HG03045 (cell line): ENCODE data around the gene INS.

Experiments used
- ATAC-seq: cut with Tn5 transposase; IDR thresholded peaks from one replicate; pipeline ENCODE4 v1.9.1; 2021; ENCODE audit warnings: mild to moderate bottlenecking, moderate library complexity; ENCODE audit not compliant: unreplicated experiment

INS gene

DNA sequence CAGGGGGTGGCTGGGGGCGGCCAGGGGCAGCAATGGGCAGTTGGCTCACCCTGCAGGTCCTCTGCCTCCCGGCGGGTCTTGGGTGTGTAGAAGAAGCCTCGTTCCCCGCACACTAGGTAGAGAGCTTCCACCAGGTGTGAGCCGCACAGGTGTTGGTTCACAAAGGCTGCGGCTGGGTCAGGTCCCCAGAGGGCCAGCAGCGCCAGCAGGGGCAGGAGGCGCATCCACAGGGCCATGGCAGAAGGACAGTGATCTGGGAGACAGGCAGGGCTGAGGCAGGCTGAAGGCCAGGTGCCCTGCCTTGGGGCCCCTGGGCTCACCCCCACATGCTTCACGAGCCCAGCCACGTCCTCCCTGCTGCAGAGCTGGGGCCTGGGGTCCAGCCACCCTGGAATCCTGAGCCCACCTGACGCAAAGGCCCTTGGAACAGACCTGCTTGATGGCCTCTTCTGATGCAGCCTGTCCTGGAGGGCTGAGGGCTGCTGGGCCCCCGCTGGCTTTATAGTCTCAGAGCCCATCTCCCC lies at the start of gene INS:
INS (minus strand) TSS at position 474 of the 524 bp plus-strand sequence; CDS start at position 236, 238 bp downstream.
- no peak for ATAC-seq

DNA sequence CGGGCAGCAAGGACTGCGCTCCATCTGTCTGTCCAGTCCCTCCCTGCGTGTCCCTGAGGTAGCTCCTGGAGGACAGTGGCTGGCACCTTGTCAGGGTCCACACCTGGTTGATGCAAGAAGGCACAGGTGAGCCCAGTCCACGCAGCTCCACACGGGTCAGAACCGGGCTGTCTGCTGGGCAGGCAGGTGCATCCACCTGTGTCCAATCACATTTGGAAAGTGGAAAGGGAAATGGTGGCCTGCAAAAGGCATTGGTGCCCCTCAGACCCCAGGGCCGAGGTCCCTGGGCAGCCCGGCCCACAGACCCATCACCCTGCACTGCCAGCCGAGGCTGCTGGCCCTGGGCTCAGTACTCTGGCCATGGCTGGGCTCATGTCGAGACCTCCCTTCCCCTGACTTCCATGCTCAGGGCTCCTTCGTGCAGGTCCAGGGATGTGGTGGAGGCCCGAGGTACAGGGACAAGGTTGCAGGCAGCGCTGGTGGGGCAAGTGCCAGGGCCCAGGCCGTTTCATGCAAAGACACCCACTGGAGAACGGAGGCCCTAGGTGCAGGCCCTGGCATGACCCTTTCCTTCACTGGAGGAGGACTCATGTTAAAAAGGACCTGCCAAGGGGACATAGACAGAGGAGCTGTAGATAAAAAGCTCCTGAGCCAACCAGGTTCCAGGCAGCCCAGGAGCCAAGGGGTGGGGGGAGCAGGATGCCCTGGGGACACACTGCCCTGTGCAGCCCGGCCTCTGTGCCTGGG lies 49.5 kb upstream of the INS start:
- ATAC-seq, result no peak

- ATAC-seq, result no peak
Measured at GRCh38 chr11:2209900-2210321, 48.9 kb upstream of the INS start.

DNA sequence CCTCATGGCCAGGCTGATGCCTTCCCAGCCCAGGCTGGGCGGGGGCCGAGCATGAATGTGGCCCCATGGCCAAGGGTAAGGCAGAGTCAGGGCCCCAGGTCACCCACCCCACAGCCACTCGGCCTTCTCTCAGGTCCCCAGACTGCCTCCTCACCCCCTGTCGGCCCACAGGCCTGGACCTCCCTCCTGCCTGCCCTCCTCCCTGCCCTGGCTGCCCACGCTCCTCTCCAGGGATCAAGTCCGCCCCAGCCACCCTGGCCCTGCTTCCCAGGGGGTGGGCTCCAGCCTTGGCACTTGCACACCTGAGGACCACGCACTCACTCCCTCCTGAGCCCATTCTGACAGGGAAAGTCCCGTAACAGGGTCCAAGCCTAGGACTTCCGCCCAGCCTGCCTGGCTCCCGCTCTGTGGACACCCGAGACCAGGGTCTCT lies 48.4 kb upstream of the INS start:
- no peak for ATAC-seq

DNA sequence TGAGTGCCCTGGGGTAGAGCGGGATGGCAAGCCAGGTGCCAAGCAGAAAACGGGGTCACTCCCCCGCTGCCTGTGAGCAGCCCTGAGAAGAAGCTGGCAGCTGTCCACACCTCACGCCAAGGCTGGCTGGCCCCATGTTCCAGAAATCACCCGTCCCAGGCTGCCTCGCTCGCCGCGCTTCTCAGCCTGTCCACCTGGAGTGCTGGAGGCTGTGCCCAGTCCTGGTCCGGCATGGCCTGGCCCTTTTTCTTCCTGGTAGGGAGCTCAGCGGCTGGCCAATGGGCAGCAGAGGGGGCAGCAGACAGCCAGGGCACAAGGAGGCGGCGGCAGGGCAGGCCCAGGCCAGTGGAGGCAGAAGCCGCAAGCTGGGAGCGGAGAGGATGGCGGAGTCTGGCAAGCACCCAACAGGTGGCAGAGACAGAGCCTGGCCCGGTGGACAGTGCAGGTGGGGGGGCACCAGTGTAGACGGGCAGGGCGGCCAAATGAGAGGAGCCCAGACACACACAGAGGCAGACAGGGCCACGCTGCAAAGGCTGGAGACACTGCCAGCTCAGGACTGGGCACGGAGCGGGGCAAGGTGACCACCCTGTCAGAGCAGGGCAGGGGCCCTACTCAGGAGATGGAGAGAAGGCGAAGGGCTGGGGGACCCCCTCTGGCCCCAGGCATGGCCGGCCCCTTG lies 47.8 kb upstream of the INS start:
- no peak for ATAC-seq

DNA sequence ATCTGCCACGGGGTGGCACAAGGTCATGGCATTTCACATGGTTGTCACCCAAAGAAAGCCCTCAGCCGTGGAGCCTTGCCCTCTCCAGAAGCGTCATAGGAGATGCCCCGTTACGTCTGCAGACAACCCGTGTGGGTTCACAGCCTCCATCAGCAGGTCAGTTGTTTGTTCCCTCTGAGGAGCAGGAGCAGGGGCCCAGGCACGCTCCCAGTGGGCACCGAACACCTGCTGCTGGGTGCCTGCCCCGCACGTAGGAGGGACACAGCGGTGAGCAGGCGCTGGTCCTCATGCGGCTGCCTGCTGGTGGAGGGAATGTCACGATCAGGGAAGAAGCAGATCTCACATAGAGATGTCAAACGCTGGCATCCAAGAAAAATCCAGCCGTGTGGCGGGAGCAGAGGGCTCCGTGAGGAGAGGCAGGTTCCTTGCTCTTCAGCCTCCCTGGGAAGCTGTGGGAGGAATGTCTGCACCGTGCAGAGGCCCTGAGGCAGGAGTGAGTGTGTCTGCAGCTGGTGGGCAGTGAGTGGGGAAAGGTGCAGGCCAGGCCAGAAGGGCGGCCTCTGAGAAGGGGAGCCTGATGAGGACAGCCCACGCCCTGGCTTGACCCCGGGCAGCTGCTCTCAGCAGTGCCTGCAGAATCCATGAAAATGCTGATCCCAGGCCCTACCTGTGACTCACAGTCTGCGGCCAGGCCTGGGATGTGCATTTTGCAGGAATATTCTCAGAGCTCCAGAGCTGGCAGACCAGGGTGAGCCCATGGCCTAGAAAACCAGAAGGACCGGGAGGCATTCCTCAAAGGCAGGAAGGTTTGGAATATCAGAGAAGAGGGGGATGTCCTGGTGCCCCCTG lies 47.0 kb upstream of the INS start:
- ATAC-seq, result no peak

DNA sequence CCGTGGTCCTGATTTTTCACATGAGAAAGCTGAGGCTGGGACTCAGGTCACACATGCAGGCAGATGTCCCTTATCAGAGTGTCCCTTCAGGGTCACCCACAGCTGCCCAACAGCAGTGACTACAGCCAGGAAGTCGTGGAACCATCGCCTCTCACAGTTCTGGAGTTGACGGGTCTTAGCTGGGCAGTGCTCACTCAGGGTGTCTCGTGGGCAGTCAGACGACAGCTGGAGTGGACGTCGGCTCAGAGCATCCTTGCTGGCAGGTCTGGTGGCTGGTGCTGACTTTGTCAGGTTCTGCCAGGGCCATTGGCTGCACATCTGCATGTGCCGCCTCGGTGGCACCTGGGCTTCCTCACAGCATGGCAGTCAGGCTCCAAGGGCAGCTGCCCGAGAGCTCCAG lies 46.2 kb upstream of the INS start:
- ATAC-seq, result no peak

GRCh38 chr11:2205981-2206690 lies 45.1 kb upstream of the INS start:
- ATAC-seq, result no peak

- no peak for ATAC-seq
Measured at GRCh38 chr11:2205214-2205720, 44.3 kb upstream of the INS start.

GRCh38 chr11:2204361-2205213 lies 43.6 kb upstream of the INS start:
- ATAC-seq, result no peak

DNA sequence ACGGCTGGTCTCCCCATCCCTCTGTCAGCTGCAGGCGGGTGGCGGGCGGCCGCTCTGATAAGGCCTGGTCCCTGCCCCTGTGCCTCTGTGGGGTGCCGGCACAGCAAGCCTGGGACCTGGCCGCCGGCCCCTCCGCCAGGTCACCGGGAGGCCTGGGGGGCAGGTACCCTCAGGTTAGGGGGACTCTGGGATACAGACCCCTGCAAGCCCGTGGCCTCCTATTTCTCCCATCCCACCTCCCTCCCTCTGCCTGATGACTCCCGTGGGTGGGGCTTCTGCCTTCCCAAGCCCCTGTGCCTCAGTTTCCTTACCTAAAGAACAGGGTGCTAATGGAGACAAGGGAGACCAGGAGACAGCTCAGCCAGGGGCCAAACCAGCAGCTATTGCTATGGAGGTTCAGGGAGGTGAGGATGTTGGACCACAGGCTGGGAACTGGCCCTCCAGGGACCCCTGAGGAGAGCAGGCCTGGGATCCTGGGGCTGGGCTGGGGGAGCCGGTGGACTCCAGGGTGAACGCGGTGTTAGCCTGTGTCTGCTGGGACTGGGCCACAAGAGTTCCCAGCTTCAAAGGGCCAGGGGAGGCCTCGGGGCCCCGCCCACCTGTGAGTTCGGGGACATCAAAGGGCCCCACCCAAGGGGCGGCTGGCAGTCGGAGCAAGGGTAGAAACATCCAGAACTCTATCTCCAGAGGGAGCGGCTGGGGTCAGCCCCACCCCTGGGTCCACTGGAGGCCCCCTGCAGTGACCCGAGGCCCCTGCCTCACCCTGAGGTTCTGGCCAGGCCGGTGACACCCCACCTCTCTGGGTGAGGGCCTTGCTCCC lies 42.6 kb upstream of the INS start:
- no peak for ATAC-seq

- no peak for ATAC-seq
Measured at GRCh38 chr11:2202900-2203439, 42.0 kb upstream of the INS start.

- no peak for ATAC-seq
Measured at GRCh38 chr11:2202071-2202899, 41.3 kb upstream of the INS start.

DNA sequence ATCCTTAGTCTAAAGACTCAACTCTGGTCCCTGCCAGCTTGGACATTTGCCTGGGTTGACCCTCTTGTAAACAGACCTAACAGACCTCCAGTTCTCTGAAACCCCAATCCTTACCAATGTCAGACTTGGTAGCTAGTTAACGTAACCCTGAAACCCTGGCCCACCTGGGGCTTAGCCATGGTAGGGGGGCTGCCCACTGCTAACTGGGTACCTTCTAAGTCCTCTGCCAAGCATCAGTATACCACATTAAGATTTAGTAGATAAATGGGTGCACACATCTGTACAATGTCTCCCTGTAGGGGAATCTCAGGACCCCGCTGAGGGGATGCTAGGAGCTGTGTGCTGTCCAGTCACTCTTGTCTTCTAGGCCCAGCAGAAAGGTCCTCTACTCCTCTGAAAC lies 40.5 kb upstream of the INS start:
- ATAC-seq, result no peak

DNA sequence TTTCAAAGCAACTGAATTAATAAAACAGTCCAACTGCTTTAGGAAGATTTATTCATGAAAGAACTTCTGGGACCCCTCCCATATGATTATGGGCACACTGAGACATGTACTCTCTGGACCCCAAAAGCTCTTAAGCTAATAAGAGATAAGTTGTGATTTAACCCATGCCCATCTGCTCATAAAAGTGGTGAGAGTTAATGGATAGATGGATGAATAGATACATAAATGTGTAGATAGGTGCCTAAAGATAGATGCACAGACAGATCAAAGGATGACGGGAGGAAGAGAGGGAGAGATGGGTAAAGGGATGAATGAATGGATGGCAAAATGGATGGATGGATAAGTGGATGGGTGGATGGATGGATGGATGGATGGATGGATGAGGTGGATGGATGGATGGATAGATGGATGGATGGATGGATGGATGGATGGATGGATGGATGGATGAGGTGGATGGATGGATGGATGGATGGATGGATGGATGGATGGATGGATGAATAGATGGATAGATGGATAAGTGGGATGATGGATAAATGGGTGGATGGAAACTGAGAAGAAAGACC lies 40.0 kb upstream of the INS start:
- ATAC-seq, result no peak

DNA sequence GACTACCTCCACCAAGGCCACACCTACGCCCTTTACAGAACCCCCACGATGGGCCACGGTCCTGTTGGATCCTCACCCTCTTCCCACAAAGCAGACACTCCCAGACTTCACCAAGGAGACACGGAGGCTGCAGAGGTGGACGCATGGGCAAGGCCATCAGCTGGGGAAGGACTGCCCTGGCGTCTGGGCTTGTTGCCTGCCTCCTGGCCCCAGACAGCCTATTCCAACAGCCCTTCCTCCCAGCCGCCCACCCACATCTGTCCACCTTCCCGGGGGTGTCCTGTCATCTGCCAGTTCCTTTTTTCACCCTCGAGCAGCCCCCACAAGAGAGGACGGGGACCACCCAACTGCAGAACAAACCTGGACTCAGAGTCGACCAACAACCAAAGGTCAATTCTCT lies 39.5 kb upstream of the INS start:
- ATAC-seq, result no peak
